ENCODE data around the gene ARMC5. TPM values are rescaled to one million over a fixed set of nuclear protein-coding genes. Genes with fewer than 3 reads are reported as not detected.

The ARMC5 gene
- total and polyA plus RNA-seq, 9 of the 15 experiments (the other 6 are each of a cell fraction or from before 2014, with no cell fraction given): 0.11 to 13.5 (median 2.1) TPM

- Histone ChIP-seq H3K79me2 (ENCODE audit: control insufficient read depth, insufficient read depth, low read length) (no peaks in the 10 kb centered on the region), H4K20me1 (replicated peaks; ENCODE audit: control insufficient read depth, insufficient read depth, low read length) (no peaks in the 10 kb centered on the region; the same call in 1 of the 2 replicates), H3K27me3 (ENCODE audit: control insufficient read depth in 2 of 2, insufficient read depth in 2 of 2, low read length in 2 of 2) (peaks cover 19 to 47% of the 10 kb centered on the region in 2 experiments; a peak in 4 of 5 replicates), H3K9ac (ENCODE audit: insufficient read depth in 1 of 2, low read depth in 2 of 2, low read length in 2 of 2) (no peak overlapping the region; a peak in 1 of 4 replicates), H3K4me2 (ENCODE audit: insufficient read depth, low read length) (no peak overlapping the region), H2AFZ (ENCODE audit: low read depth, low read length) (no peak overlapping the region), H3K4me3 (no peak overlapping the region), H3K36me3 (ENCODE audit: control insufficient read depth, insufficient read depth, low read length) (no peaks in the 10 kb centered on the region), H3K4me1 (replicated peaks in 1 of 2; ENCODE audit: control insufficient read depth in 2 of 2, insufficient read depth in 2 of 2, low read length in 2 of 2) (peaks cover 0 to 13% of the 10 kb centered on the region in 2 experiments; a peak in 2 of 5 replicates), H3K9me1 (ENCODE audit: control insufficient read depth, insufficient read depth, low read length) (no peaks in the 10 kb centered on the region), H3K9me3 (replicated peaks; ENCODE audit: control insufficient read depth, insufficient read depth, low read depth, low read length) (no peaks in the 10 kb centered on the region), H3K27ac (ENCODE audit: extremely low read depth, low read depth, low read length) (no peak overlapping the region)
- CTCF ChIA-PET (ENCODE audit: low intra/inter-chr PET ratio): no interaction called here
- TF ChIP-seq MYBL2 (IDR thresholded peaks at IDR 0.05; ENCODE audit: low read depth) (no peak), MYBL2 (CRISPR knock-in tag; IDR thresholded peaks at IDR 0.05; ENCODE audit: borderline replicate concordance) (no peak), HDAC2 (IDR thresholded peaks at IDR 0.05) (no peak), ZNF583 (CRISPR knock-in tag; IDR thresholded peaks at IDR 0.05) (no peak), TFE3 (CRISPR knock-in tag; IDR thresholded peaks at IDR 0.05) (no peak)
- TF ChIP-seq, protein P1, sequence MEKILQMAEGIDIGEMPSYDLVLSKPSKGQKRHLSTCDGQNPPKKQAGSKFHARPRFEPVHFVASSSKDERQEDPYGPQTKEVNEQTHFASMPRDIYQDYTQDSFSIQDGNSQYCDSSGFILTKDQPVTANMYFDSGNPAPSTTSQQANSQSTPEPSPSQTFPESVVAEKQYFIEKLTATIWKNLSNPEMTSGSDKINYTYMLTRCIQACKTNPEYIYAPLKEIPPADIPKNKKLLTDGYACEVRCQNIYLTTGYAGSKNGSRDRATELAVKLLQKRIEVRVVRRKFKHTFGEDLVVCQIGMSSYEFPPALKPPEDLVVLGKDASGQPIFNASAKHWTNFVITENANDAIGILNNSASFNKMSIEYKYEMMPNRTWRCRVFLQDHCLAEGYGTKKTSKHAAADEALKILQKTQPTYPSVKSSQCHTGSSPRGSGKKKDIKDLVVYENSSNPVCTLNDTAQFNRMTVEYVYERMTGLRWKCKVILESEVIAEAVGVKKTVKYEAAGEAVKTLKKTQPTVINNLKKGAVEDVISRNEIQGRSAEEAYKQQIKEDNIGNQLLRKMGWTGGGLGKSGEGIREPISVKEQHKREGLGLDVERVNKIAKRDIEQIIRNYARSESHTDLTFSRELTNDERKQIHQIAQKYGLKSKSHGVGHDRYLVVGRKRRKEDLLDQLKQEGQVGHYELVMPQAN (IDR thresholded peaks at IDR 0.05; ENCODE audit: borderline replicate concordance): no peak
- no peak for DNase-seq (ENCODE audit: extremely low read depth in 1 of 4, low spot score in 3 of 4)
- no TSS peak for BruUV-seq (replicated peaks)
- ATAC-seq: no peak; the same call in 2 of the 3 replicates
- WGBS (ENCODE audit: insufficient coverage, low coverage, missing lambda C conversion rate): 0% methylated on average over 3 of the region's 3 CpGs
- no peak for FAIRE-seq
- intact Hi-C loops (cut with micrococcal nuclease): no loop called here
- in situ Hi-C loops (cut with MboI): no loop called here
- POLR2A ChIA-PET: interaction anchor here (0.6 kb wide), 1 partner anchor 37 kb away, joined by 4 read pairs; no protein-coding TSS in a partner anchor
Observed at GRCh38 chr16:31423241-31423640, 36.1 kb upstream of the ARMC5 start.
